GM12873 (cell line): ENCODE data around the gene MGAT4B.

Experiments
- TF ChIP-seq, protein P1 (sequence below): IDR thresholded peaks from 2 replicates; pipeline ENCODE4 v1.5.1; 2012; ENCODE audit warnings: low read depth, mild to moderate bottlenecking, moderate library complexity, low read length, control low read depth; ENCODE audit not compliant: insufficient read depth; ENCODE audit errors: missing control alignments

MGAT4B gene

DNA sequence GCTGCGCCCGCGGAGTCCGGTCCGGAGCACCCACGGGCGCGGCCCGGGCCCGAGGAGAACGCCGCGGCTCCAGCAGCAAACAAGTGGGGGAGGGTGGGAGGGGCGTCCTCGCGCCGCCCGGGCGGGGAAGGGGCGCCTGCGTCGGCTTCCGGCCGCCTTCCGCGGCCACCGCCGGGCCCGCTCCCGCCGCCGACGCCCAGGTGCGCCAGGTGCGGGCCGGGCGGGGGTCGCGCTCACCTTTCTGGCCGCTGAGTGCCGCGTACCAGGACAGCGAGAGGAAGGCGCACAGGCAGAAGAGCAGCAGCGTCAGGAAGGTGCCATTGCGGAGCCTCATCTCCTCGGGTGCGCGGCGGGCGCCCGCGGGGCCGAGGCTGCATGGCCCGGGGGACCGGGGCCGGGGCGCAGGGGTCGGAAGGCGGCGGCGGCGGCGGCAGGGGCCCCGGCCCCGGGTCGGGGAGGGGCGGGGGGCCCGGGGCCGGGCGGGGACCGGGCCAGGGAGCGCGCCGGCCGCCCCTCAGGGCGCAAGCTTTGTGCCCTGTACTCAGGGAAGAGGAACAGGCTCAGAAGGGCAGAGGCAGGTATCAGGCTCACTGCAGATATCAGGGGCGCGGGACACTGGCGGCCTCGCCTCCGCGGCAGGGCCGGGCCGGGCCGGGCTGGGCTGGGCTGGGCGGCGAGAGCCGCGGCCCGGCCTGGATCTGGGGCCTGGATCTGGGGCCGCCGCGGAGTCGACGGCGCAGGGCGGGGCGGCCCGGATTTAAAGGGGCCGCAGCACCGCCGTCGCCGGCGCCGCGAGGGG, at the start of gene MGAT4B:
Gene MGAT4B, minus strand, starts transcription at position 617 of the 799 bp plus-strand sequence. Its CDS starts 283 bp downstream, at position 334.
- TF ChIP-seq, protein P1, sequence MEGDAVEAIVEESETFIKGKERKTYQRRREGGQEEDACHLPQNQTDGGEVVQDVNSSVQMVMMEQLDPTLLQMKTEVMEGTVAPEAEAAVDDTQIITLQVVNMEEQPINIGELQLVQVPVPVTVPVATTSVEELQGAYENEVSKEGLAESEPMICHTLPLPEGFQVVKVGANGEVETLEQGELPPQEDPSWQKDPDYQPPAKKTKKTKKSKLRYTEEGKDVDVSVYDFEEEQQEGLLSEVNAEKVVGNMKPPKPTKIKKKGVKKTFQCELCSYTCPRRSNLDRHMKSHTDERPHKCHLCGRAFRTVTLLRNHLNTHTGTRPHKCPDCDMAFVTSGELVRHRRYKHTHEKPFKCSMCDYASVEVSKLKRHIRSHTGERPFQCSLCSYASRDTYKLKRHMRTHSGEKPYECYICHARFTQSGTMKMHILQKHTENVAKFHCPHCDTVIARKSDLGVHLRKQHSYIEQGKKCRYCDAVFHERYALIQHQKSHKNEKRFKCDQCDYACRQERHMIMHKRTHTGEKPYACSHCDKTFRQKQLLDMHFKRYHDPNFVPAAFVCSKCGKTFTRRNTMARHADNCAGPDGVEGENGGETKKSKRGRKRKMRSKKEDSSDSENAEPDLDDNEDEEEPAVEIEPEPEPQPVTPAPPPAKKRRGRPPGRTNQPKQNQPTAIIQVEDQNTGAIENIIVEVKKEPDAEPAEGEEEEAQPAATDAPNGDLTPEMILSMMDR: no peak

DNA sequence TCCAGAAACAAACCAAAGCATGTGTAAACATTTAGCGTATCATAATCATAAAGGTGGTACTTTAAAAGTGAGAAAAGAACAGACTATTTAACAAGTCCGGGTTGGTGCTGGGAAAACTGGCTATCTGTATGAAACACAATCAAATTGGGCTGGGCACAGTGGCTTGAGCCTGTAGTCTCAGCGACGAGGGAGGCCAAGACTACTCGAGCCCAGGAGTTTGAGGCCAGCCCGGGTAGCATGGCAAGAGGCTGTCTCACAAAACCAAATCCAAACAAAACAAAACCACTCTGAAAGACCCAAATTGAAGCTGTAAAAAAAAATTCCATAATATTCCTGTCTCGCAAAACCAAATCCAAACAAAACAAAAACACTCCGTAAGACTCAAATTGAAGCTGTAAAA, 47.7 kb upstream of the MGAT4B start:
- TF ChIP-seq, protein P1: no peak

DNA sequence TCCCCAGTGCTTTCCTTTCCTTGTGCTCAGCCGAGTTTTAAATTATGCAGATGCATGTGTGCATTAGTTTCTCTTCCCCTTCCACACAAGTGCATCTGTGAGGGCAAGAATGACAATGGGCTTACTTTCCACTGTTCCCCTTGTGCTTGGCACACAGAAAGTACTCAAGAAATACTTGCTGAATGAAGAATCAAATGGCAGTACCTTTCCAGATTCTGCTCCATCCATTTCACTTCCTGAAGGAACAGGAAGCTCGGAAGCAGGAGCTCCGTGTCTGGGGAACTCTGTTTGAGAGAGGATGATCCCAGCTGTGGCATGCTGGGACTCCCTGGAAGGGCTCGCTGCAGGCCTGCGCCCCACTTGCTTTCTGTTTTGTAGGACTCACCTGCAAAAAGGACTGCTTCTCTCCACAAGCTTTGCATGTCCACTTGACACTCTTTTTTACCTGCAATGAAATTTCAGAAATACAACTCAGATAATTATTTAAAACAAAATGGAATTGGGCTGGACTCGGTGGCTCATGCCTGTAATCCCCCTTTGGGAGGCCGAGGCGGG, 46.4 kb upstream of the MGAT4B start:
- TF ChIP-seq, protein P1: no peak

DNA sequence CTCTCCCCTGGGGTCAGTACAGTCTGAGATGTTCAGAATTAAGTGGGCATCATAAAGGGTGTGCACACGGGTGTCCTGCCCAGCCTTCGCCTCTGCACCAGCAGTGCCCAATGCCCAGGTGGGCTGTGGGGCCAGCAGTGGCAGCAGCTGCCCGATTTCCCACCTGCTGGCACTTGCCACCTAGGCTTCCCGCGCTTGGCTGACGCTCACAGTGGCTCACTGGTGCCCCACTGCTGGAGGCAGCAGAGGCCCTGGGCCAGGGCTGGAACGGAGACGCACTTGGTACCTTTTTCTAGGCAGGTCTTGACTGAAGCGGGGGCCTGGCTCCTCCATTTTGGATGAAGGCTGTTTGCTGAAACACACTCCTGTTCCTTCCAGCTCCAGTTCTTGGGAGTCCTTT, 35.0 kb upstream of the MGAT4B start:
- TF ChIP-seq, protein P1: no peak

DNA sequence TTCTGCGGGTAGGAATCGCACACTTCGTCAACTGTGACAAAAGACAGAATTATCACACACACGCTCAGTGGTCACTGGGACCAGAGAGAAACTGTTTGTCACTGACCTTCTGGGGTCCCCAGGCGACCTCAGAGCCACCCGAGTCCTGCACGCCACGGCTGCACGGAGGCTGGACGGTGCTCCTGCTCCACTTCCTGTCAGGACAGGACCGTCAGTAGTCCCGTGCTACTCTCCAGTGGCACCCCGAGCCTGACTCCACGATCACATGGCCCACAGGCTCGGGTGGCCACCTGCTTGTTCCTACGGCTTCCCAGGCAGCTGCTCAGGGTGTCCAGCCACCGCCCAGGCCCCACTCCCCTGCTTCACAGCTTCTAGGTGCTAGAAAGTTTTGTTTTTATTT, 34.1 kb upstream of the MGAT4B start:
- TF ChIP-seq, protein P1: no peak

DNA sequence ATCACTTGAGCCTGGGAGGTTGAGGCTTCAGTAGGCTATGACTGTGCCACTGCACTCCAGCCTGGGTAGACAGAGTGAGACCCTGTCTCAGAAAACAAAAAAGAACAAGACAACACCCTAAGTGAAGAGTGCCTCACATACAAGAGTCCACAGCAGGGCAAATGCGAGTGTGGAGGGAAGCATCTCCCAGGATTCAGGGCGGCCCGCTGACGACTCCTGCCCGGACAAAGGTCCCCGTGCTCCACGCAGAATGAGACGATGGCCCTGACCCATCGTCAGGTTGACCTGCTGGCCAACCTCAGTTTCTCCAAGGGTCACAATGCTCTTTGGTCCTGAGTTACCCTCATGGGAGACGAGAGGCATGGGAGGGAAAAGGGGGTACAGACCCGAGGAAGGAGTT, 33.7 kb upstream of the MGAT4B start:
- TF ChIP-seq, protein P1: no peak

DNA sequence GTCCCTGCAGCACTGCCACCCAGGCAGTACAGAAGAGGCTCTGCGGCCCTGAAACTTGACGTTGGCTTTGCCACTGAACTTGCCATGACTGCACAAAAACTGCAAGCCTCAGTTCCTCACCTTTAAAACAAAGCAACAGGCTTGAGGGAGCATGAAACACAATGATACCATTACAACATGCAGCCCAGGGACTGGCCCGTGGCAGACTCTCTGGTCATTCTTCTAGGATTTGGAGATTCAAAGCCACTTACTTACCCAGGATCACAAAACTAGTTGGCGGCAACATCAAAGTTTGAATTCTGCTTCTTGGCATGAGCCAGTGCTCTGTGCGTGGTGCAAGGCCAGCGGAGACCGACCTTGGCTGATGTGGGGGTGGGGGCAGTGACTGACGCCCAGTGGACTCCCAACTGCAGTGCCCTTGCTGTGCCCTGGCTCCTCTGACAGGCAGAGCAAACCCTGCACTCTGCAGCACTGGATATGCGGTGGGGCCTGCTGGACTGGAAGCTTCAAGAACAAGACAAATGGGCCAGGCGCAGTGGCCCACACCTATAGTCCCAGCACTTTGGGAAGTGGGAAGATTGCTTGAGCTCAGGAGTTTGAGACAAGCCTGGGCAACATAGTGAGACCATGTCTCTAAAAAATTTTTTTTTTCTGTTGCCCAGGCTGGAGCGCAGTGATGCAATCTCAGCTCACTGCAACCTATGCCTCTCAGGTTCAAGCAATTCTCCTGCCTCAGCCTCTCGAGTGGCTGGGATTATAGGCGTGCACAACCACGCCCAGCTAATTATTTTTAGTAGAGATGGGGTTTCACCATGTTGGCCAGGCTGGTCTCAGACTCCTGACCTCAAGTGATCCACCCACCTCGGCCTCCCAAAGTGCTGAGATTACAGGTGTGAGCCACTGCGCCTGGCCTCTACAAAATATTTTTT, 32.9 kb upstream of the MGAT4B start:
- TF ChIP-seq, protein P1: no peak
